Embryonic facial prominence (tissue), 1 donor: ENCODE results near the gene FHOD3.
"Not testable (repeated sequence)": the region's sequence is repeated elsewhere in the genome, so short reads cannot be mapped to it uniquely, and the experiment has no call there.

ENCODE experiments used
- DNase-seq: peaks from one replicate; pipeline ENCODE4 v3.0.0-alpha.2; 2016; ENCODE audit errors: extremely low spot score

The FHOD3 gene

DNA sequence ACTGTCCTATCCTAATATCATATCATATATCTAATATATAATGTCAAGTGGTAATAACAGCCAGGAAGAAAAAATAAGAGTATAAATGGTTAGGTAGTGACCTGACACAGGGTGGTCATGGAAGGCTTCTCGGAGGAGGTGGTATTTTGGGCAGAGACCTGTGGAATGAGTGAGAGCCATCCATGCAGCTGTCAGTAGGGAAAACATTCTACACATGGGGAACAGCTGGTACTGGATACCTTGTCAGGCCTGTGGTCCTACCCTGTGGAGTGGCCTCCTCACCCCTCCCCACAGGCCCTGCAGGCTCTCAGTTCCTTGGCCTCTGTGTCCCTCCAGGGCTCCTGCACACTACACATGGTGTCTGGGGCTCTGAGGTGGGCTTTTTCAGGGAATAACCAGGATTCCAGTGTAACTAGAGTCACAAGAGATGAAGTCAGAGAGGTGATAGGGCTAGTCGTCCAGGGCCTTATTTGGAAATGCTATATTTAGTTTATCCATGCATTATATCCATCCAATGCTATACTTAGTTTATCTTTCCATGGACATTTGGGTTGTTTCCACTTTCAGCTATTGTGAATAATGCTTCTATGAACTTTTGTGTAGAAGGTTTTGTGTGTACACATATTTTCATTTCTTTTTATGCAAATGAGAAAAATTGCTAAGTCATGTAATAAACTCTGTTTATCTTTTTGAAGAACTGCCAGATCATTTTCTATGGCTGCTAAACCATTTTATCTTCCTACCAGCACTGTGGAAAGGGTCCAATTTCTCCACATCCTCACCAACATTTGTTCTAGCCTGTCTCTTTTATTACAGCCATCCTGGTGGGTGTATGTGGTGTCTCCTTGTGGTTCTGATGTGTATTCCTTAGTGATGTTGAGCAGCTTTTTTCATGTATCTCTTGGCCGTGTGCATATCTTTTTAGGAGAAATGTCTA is 455.7 kb downstream of the FHOD3 start:
- no peak for DNase-seq

DNA sequence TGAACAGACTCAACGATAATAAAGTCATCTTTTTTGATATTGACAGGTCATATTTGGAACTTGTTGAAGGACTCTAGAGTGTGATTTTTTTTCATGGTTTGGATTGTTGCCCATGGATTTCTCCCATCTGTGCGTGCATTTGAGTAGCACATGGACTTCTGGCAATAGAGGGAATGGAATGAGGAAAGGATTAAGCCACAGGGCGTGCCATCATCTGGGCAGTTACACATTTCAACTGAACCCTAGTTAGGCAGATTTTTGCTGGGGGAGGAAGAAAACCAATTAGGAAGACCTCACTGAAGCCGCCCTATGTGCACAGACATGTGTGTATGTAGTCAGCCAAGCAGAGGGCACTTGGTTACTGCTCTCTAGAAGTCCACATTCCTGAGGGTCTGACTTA is 458.7 kb downstream of the FHOD3 start:
- DNase-seq, result no peak

DNA sequence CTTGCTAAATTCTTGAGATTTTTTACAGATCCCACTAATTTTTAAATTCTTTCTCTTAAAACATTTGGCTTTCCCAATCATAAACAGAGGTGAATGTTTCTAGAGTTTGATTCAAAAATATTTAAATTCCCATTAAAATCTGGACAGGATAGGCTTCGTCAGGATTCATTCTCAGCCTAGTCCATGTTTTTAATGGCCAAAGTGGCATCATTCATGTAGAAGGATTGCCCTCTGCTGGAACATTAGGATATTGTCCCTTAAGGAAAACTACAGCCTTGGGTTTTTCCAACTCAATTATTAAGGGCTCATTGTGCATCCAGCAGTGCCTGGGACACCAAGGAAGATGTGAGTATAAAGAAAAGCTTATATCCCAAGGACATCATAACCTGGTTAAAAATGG is 459.6 kb downstream of the FHOD3 start:
- no peak for DNase-seq

DNA sequence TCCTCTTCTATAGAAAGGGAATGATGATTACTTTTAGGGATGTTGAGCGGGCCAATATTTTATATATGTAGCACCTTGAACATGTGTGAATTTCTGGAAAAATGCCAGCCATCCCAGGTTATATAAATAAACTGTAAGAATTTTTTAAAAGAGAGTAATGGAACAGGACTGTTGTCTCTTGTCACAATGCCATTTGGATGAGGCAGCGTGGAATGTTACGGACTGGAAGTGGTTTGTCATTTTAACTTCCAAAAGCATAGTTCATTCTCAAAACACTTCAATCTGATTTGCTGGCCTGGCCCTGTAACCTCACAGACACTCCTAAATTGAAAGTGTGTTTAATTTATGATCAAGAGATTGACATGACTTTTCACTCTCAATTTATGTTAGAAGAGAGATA is 460.5 kb downstream of the FHOD3 start:
- no peak for DNase-seq

DNA sequence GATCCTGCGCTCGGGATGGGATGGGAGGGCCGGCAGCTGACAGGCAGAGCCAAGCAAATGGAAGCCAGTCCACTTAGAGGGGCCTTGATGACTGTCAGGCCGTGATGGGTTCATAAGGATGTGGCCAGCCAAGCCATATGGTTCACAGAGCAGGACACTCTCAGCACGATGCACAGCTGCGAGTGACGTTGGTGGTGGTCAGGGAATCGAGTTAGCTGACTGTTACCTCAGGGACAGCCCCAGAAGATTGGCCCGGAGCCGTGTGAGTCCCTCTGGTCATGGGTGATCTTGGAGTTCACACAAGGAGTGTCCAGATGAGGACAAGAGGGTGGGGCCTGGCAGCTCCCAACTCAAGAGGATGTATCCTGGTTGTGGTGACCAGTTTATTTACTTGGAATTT is 461.1 kb downstream of the FHOD3 start:
- DNase-seq, result no peak

DNA sequence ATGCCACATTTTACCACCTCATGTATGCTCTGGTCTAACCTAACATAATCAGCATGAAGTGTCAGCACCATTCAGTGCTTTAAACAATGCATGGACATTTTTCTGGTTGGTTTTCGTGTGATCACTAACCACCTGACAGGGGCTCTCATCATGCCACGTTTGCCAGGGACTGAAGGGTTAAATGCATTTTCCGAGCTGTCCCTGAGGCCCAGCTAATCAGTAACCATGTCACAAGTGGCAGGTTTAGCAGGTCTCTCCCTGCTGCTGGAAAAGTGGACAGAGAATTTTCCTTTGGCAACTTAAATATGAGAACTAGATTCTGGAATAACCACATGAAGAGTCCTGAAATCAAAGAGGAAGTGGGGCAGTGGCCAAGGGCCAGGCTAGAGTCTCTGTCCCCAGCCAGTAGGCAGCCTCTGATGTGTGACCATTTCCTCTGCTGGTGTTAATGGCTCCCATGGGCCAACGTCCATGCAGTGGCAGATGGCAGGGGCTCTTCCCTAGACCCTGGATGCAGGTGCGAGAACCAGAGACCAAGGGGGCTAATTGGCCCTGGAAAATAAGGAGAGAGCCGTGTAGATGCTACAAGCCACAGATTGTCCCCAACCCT is 461.8 kb downstream of the FHOD3 start:
- no peak for DNase-seq

DNA sequence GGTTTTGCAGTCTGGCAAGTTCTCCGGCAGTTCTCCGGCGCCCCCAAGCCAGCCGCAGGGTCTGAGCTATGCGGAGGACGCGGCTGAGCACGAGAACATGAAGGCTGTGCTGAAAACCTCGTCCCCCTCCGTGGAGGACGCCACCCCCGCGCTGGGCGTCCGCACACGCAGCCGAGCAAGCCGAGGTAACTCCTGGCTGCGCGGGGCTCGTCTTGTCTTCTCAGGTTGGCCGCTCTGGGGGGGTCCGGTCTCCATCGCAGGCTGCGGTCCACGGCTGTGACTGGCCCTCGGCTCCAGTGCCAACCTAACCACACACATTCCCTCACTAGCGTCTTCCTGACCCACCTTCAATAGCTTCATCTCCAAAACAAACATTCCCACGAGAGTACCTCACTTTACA is 463.1 kb downstream of the FHOD3 start:
- DNase-seq, result no peak

DNA sequence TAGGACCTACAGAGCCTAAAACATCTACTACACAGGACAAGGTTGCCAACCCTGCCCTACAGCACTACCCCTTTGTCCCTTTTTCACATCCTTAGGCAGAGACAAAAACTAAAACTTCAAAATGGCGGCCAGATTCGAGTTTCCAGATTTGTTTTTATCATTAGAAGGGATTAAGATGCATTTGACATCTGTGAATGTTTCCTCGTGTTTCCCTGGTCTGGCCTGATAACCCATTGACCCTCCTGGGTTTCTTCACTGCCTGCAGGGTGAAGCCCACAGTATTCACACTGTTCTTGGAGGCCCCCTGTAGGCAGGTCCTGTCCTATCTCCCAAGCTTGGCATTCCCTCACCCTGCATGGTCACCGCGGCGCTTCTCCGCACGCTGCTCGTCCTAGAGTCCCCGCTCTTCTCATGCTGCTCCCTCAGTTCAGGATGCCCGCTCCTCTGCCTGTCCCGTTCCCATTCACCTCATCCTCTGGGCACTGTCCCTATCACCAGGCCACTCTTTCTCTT is 463.7 kb downstream of the FHOD3 start:
- DNase-seq, result no peak

DNA sequence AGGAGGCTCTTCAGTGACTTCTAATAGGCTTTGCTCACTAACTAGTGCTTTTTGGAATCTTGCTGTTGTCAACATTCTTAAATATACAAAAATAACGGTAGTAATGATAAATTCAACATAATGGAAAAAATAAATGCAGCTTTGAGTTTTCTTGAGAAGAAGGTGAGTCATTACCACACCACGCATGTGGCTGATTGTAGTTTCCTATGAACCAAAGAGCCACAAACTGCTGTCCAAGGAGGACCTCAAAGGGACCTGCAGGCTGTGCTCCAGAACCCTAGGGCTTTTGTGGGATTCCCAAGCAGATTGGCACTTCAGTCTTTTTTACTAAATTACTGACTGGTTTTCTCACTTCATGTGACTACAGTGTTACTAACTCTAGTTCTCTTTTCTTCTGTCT is 464.6 kb downstream of the FHOD3 start:
- DNase-seq, result no peak

DNA sequence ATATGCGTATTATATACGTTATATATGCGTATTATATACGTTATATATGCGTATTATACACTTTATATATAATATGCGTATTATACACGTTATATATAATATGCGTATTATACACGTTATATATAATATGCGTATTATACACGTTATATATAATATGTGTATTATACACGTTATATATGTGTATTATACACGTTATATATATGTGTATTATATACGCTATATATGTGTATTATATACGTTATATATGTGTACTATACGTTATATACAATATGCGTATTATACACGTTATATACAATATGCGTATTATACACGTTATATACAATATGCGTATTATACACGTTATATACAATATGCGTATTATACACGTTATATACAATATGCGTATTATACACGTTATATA is 465.5 kb downstream of the FHOD3 start:
- DNase-seq, result not testable (repeated sequence)

DNA sequence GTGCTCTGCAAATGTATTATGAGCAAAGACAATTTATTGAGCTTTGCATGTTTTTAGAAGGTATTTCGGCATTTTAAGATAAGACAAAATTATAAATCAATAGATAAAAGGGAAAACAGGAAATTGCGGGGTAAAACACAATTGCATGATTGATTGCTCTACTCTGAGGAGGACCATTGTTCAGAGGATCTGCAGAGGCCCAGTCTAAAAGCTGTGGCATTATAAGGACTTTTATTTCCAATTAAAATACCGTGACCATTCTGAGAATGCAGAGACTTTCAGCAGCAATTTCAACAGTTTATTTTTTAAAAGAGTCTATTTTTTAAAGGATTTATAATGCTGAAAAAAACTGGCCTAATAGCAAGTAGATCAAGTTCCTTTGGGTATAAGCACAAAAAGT is 469.3 kb downstream of the FHOD3 start:
- no peak for DNase-seq

DNA sequence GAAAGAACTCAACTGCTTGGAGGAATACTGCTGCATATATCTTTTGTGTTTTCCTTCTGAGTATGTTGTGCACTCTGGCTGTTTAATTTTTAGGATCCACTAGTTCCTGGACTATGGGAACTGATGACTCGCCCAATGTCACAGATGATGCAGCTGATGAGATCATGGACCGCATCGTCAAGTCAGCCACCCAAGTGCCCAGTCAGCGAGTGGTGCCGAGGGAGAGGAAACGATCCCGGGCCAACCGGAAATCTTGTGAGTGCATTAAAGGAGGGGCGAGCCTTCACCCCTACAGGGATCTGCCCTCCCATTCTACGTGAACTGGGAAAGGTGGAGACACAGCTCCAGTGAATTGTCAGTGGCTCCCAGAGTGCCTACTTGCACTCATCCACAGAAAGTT is 471.7 kb downstream of the FHOD3 start:
- no peak for DNase-seq

DNA sequence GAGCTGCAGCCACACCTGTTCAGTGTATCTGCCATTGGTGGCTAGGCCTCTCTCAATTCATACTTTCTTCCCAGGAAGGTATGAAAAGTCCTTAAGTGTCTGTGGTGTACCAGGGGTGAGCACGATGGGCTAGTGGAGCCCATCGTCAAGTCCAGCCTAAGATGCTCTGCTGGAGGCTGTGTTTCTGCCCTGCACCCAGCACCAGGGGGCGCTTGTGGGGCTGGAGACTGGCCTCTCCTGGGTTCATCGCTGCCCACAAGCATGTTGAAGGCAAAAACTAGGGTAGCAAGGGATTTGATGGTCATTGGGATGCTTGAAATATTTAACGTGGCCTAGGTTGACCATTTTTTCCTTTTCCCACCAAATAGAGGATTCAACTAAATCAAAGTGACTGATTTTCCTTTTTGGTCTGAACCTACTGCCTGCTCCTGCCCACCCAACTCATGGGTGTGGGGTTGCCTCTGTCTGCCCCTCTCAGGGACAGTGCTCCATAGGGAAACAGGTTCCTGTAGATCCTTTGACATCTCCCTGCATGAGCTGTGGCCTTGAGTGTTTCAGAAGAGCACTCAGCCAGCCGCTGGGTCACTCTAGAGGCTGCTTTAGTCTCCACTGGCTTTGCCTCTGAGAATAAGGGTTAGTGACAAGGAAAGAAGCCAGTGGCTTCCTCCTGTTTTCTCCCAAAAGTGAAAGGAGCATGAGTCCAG is 472.2 kb downstream of the FHOD3 start:
- no peak for DNase-seq

DNA sequence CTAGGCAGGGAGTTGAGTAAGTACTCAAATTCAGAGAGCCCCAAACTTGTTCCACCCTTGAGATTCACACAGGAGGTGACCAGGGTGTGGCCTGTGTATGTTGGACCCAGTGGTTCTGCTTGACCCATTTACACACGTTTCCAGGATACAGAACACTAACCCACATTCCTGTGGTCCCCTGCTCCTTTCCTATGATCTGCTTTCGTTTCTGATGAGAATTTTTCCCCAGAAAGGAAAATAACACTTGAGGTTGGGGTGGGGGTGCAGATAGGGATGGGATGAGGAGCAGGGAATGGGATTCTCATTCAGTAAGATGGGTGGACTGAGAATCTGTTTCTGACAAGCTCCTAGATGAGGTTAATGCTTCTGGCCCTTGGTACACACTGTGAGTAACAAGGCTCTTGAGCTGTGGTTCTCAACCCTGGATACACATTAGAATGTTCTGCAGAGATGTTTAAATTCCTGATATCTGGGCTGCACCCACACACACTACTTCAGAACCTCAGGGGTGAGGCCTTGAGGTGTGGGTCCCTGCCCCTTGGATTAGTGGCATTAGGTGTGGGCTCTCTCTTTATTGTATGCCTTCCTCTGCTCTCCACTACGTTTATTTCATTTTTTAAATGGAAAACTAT is 472.9 kb downstream of the FHOD3 start:
- DNase-seq, result no peak

DNA sequence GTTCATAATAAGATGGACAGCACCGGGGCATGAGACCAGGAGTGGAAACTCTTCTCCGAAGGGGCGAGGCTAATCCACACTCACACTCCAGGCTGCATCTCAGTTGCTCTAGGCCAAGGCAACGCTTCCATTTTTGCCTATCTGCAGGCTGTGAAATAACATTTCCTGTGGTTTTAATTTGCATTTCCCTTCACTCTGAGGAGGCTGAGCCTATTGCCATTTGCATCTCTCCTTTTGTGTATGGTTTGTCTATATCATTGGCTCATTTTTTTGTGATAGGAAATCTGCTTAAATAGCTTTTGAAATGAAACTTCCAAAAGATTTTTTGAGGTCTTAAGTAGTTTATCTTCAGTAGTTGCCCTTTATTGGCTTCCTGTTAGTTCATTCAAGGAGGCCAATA is 473.7 kb downstream of the FHOD3 start:
- DNase-seq, result no peak

DNA sequence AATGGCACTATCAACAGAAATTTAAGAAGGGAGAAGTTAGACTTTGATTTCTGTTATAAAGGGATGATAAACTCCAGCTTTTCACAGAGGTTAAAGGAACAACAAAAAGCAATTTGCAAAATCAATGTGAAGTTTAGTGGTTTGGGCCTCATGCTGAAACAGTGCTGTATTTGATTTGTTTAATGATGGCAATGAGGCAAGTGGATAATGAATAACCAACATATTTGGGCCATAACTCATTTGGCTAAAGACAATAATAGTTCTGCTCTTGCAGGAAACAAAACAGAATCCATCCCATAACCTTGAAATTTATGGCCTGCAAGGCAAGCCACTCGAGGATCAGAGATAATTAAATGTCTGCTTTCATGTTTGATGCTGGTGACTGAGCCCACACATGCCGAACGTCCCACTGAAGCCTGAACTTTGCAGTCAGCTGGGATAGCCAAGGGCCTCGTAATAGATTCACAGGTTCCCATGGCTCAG is 474.8 kb downstream of the FHOD3 start:
- DNase-seq, result no peak

DNA sequence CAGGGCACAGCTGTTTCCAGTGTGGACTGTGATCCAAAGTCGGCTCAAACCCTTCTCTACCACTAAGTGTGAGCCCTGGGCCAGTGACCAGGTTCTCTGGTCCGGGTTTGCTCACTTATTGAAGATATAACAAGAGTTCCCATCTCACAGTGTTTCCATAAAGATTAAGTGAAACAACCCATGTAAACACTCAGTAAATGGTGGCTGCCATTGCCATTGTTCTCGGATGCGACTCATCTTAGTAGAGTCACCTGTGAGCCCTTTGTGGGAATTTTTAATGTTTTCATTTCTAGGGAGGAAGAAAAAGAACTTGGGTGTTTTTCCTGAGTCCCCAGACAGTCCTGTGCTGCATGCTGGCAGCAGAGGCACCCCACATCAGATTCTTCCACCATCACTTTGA is 477.9 kb downstream of the FHOD3 start:
- DNase-seq, result no peak

DNA sequence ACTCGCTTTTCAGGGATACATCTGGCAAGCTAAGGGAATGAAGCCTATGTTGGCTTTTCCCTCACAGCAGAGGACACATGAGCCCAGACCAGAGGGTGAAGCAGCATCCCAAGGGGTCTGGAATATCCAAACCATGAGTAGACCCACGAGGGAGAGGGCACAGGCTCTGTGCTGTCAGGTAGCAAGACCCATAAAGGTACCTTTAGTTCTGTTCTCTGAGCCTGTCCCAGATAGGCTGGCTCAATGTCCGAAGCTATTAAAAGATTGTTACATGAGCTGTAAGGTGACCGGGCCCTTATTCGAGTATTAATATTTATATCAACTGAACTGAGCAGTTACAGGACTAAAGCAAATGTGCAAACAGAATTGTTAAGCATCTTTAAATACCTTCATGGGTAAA is 479.1 kb downstream of the FHOD3 start:
- no peak for DNase-seq

DNA sequence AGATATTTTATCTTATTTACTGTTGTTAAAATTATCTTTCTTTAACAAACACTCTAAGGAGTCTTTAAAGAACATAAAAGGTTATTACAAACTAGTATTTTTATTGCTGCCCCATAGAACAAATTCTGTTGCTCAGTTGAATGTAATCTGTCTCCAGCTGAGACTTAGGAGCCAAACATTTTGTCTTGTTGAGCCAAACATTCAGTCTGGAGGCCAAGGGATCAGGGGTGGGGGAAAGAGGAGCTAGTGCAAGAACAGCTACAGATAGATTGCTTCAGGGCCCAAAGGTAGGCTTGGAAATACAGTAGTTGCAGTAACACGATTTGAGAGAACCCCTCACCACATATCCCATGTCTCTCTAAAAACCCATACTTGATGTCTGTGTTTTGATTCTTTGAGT is 480.1 kb downstream of the FHOD3 start:
- DNase-seq, result no peak

DNA sequence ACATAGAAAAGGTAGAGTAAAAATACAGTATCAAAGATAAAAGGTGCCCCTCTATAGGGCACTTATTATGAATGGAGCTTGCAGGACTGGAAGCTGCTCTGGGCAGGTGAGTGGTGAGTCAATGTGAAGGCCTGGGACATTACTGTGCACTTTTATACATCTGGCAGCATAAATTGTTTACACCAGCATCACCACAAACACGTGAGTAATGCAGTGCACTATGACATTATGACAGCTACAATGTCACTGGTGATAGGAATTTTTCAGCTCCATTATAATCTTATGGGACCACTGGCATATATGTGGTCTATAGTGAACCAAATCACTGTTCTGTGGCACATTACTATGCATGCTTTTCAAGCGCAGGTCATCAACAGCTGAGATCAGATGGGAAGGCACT is 483.2 kb downstream of the FHOD3 start:
- no peak for DNase-seq

DNA sequence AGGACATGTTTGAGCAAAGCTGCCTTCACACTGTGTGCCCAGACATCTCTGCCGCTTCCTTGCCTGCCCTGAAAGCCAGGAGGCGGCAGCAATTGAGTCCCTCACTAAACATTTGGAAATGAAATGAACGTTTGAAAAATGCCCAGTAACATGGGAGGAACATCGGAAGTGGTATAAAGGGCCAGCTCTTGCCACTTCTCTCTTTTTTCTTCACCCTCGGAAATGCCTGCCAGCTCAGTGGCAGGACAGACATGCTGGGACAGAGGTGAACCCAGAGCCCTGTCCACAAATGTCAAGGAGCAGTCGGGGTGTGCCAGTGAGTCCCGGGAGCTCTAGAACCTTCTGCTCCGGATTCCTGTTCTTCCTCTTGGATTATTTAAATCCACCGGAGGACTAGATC is 485.2 kb downstream of the FHOD3 start:
- no peak for DNase-seq

DNA sequence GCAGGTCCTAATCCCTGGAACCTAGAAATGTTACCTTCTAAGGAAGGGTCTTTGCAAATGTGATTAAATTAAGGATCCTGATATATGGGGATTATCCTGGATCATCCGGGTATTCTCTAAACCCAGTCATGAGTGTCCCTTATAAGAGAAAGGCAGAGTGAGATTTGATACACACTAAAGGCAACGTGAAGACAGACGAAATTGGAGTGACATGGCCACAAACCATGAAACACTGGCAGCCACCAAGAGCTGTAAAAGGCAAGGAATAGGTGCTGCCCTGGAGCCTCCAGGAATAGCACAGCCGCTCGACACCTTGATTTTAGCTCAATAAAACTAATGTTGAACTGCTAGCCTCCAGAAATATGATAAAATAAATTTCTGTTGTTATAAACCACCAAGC is 486.3 kb downstream of the FHOD3 start:
- no peak for DNase-seq
